ENCODE measurements around the gene REC8. TPM values are rescaled to one million over a fixed set of nuclear protein-coding genes. Genes with fewer than 3 reads are reported as not detected.

REC8 gene, protein sequence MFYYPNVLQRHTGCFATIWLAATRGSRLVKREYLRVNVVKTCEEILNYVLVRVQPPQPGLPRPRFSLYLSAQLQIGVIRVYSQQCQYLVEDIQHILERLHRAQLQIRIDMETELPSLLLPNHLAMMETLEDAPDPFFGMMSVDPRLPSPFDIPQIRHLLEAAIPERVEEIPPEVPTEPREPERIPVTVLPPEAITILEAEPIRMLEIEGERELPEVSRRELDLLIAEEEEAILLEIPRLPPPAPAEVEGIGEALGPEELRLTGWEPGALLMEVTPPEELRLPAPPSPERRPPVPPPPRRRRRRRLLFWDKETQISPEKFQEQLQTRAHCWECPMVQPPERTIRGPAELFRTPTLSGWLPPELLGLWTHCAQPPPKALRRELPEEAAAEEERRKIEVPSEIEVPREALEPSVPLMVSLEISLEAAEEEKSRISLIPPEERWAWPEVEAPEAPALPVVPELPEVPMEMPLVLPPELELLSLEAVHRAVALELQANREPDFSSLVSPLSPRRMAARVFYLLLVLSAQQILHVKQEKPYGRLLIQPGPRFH
- total RNA-seq: 3.3 and 3.5 TPM in 2 replicates

DNA sequence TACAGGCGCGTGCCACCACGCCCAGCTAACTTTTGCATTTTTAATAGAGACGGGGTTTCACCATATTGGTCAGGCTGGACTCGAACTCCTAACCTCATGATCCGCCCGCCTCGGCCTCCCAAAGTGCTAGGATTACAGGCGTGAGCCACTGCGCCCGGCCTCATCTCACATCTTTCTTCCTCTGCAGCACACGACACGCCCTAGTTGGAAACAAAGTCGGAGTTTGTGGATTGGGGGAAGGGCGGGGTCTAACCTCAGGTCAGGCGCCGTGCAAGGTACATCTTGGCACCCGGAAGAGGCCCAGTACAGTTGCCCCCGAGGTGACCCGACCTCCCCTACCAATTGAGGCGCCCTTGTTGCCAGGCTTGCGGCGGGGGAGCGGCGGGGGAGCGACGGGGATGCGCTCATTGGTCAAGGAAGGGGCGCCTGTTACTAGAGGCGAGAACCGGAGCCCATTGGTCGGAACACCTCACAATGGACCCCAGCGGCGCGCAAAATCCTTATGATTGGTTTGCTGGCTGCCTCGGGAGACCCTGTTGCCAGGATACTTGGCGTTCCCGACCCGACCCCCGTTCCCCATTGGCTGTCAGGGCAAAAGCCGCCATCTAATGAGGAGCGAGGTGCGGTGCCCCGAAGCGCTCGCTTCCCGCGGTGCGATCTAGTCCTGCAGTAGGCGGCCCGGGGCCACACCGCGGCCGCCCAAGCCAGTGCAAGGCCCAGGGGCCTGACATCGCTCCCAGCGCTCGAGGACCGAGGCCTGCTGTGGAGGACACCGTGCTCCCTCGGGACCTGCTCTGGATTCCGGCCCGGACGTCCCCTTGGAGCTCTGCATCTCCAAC, at the start of gene REC8:
Gene REC8 (plus strand): TSS at position 659 of the 839 bp plus-strand sequence. CDS start 473 bp downstream, outside the sequence.
- H3K36me3 ChIP-seq (ENCODE audit: insufficient read depth, low read length): peaks cover 25% of the 10 kb centered on the region
- TF ChIP-seq, protein P1, sequence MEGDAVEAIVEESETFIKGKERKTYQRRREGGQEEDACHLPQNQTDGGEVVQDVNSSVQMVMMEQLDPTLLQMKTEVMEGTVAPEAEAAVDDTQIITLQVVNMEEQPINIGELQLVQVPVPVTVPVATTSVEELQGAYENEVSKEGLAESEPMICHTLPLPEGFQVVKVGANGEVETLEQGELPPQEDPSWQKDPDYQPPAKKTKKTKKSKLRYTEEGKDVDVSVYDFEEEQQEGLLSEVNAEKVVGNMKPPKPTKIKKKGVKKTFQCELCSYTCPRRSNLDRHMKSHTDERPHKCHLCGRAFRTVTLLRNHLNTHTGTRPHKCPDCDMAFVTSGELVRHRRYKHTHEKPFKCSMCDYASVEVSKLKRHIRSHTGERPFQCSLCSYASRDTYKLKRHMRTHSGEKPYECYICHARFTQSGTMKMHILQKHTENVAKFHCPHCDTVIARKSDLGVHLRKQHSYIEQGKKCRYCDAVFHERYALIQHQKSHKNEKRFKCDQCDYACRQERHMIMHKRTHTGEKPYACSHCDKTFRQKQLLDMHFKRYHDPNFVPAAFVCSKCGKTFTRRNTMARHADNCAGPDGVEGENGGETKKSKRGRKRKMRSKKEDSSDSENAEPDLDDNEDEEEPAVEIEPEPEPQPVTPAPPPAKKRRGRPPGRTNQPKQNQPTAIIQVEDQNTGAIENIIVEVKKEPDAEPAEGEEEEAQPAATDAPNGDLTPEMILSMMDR (IDR thresholded peaks at IDR 0.05; ENCODE audit: extremely low read depth, low read depth, low read length): no peak
- no peaks in the 10 kb centered on the region for H4K20me1 ChIP-seq (ENCODE audit: insufficient read depth, low read length)
- no peaks in the 10 kb centered on the region for H3K27me3 ChIP-seq (ENCODE audit: insufficient read depth, low read length)
- DNase-seq (ENCODE audit: insufficient read length, low spot score, missing footprints): no peak
- H3K79me2 ChIP-seq (ENCODE audit: insufficient read depth, low read length): no peaks in the 10 kb centered on the region
- H3K27ac ChIP-seq (ENCODE audit: low read depth, low read length): no peak within 1 kb of the TSS
- no peak within 1 kb of the TSS for H3K4me3 ChIP-seq (ENCODE audit: insufficient read depth, low read length)
- H3K4me1 ChIP-seq (ENCODE audit: insufficient read depth, low read length): no peaks in the 10 kb centered on the region
- H3K9me3 ChIP-seq (ENCODE audit: low read depth, low read length): no peaks in the 10 kb centered on the region
- H2AFZ ChIP-seq (ENCODE audit: low read length): no peak within 1 kb of the TSS
- no peak within 1 kb of the TSS for H3K4me2 ChIP-seq (ENCODE audit: insufficient read depth, low read length)

DNA sequence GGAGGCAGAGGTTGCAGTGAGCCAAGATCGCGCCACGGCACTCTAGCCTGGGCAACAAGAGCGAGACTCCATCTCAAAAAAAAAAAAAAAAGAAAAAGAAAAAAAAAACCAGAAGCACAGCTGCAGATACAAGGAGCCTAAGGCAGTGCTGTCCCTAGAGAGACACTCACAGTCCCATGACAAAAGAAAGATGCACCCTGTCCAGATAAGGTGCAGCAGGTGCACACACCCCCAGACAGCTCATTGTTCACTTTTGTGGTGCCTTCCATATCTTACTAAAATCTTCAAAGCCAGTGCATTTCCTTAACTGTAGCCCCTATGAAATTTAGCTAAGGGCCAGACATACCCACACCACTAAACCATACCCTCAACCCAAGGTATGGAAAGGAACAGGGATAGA, 49.5 kb upstream of the REC8 start:
- H3K4me1 ChIP-seq (ENCODE audit: insufficient read depth, low read length): no peaks in the 10 kb centered on the region
- no peak overlapping the region for H2AFZ ChIP-seq (ENCODE audit: low read length)
- H3K9me3 ChIP-seq (ENCODE audit: low read depth, low read length): no peaks in the 10 kb centered on the region
- H3K4me2 ChIP-seq (ENCODE audit: insufficient read depth, low read length): no peak overlapping the region
- TF ChIP-seq, protein P1 (IDR thresholded peaks at IDR 0.05; ENCODE audit: extremely low read depth, low read depth, low read length): no peak
- H3K79me2 ChIP-seq (ENCODE audit: insufficient read depth, low read length): no peaks in the 10 kb centered on the region
- H3K27ac ChIP-seq (ENCODE audit: low read depth, low read length): no peak overlapping the region
- H3K27me3 ChIP-seq (ENCODE audit: insufficient read depth, low read length): no peaks in the 10 kb centered on the region
- DNase-seq (ENCODE audit: insufficient read length, low spot score, missing footprints): no peak
- H3K4me3 ChIP-seq (ENCODE audit: insufficient read depth, low read length): no peak overlapping the region
- peaks cover 55% of the 10 kb centered on the region for H3K36me3 ChIP-seq (ENCODE audit: insufficient read depth, low read length)
- no peaks in the 10 kb centered on the region for H4K20me1 ChIP-seq (ENCODE audit: insufficient read depth, low read length)

DNA sequence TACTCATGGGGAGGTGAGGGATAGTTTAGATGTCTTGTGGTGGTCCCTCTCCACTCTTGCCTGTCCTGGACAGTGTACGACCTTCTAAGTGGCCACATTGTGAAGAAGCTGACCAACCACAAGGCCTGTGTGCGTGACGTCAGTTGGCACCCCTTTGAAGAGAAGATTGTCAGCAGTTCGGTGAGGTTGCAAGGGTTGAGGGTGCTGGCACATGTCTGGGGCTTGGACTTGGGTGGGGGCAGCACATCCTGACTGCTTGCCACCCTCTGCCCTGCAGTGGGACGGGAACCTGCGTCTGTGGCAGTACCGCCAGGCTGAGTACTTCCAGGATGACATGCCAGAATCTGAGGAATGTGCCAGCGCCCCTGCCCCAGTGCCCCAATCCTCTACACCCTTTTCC, 49.0 kb upstream of the REC8 start:
- Histone ChIP-seq H3K4me1 (ENCODE audit: insufficient read depth, low read length) (no peaks in the 10 kb centered on the region), H4K20me1 (ENCODE audit: insufficient read depth, low read length) (no peaks in the 10 kb centered on the region), H3K36me3 (ENCODE audit: insufficient read depth, low read length) (peaks cover 50% of the 10 kb centered on the region), H3K27me3 (ENCODE audit: insufficient read depth, low read length) (no peaks in the 10 kb centered on the region), H3K4me3 (ENCODE audit: insufficient read depth, low read length) (no peak overlapping the region), H3K79me2 (ENCODE audit: insufficient read depth, low read length) (no peaks in the 10 kb centered on the region), H3K9me3 (ENCODE audit: low read depth, low read length) (no peaks in the 10 kb centered on the region), H2AFZ (ENCODE audit: low read length) (no peak overlapping the region), H3K4me2 (ENCODE audit: insufficient read depth, low read length) (no peak overlapping the region), H3K27ac (ENCODE audit: low read depth, low read length) (no peak overlapping the region)
- no peak for DNase-seq (ENCODE audit: insufficient read length, low spot score, missing footprints)
- TF ChIP-seq, protein P1 (IDR thresholded peaks at IDR 0.05; ENCODE audit: extremely low read depth, low read depth, low read length): no peak
